ENCODE results near the gene SLC13A3.

The SLC13A3 gene

DNA sequence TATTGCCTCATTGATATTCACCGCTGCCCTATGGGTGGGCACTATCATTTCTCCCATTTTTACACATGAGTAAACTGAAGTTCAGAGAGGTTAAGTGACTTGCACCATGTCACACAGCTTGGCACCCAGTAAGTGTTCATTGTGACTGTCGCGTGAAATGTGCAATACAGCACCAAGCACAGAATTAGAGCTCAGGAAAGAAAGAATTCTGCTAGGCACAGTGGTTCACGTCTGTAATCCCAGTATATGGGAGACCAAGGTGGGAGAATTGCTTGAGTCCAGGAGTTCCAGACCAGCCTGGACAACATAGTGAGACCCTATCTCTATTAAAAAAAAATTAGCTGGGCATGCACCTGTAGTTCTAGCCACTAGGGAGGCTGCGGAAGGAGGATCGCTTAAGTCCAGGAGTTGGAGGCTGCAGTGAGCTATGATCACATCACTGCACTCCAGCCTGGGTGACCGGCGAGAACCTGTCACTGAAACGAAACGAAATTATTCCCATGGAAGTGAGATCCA is 626 bp downstream of the SLC13A3 start:
- DNase-seq, result no peak

GRCh38 chr20:46649965-46650542 is 1.2 kb downstream of the SLC13A3 start:
- no peak for DNase-seq

DNA sequence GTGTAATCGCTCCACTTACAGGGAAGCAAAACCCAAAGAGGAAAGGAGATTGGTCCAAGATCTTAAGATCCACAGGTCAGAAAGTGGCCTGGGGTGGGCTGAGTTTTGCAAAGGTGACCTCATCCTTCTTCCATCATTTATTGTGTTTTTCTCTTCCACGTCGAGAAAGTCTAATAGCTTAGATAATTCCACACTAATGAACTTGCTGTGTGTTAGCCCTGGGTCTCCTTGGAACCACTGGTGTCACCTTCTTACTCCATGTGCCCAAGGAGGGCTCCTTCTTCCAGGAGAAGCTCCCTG is 1.7 kb downstream of the SLC13A3 start:
- DNase-seq, result no peak

DNA sequence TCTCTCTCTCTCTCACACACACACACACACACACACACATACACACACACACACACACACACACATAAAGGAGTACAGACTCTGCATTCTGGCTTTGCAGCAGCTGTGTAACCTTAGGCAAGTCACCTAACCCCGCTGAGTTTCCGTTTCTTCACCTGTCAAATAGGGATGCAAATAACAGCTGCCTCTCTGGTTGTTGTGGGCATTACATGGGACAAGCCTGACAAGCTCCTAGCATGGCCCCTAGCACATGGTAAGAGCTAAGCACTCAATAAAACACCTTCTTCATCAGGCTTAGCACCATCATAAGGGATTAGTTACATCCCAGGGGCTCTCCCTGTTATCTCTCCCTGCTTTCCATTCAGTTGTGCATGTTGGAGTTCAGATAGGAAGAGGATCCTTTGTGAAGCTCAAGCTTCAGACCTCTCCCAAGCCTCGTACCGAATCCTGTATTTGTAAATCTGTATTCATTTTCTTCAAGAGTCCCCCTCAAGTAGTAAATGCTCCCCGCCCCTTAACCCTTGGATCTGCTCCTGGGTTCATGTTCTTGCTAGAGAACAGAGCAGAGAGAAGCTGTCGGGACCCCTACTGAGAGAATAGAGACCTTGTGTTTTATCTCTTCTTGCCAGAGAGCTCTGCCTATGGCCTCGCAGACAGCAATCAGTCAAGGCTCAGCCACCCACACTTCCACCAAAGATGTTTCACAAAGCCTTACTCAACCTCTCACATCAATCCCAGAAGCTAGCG is 2.2 kb downstream of the SLC13A3 start:
- DNase-seq, result no peak

DNA sequence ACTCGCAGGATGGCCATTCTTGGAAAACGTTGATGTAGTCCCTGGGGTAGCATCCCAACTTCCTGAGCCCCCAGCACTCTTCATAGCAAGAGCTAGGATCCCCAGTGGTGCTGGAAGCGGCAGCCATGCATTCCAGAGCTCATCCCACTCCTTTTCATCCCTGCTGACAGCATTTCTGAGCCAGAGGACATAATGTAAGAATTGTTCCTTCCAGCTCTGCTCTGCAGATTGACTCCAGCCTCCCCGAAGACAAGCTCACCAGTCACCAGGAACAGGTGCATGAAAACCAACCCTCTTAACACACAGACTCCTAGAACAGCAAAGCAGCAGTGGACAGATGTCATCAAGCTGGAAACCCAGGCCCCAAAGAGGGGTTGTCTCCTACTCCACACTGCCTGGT is 3.8 kb downstream of the SLC13A3 start:
- no peak for DNase-seq

DNA sequence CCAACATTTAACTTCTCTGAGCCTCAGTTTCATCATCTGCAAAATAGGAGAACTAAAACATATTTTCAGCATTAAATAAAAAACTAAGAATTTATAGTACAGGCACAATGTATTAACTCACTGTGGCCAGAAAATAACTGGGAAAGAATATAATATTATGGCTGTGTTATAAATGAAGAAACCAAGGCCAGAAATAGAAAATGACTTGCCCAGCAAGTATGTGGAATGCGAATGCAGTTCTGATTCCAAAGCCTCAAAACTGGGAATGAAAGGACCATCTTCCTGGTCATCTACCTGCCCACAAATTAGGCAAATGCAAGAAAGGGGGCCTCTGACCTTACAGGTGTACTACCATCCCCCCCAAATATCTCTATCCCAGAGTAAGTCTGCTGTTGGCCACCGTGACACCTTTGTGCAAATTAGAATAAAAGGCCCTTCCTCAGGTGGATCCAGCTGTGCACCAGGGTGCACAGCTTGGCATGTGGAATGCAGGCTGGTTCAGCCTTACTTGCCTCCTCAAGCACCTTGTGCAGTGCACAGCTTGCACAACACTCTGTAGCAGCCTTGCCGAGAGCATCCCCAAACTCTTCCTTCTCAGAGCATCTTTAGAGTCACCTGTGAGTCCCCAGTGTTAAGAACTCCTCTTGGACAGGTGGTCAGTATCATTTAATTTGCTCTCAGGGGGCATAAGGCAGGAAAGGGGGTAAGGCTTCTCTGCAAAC is 4.4 kb downstream of the SLC13A3 start:
- no peak for DNase-seq

- no peak for DNase-seq
These were observed 5.1 kb downstream of the SLC13A3 start for GRCh38 chr20:46646122-46646521.

DNA sequence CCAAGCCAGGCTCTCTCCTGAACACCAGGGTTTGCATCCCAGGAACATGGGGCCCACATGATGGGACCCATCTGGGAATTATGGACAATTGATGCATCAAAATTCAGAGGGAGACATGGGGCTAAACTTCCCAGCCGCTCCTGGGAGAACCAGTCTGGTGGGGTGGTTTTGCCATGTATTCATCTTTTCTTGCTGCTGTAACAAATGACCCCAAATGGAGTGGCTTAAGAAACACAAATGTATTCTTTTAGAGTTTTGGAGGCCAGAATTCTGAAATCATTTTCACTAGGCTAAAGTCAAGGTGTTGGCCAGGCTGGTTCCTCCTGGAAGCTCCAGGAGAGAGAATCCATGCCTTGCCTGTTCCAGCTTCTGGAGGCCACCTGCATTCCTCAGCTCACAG is 6.5 kb downstream of the SLC13A3 start:
- no peak for DNase-seq

- no peak for DNase-seq
These were observed 7.1 kb downstream of the SLC13A3 start for GRCh38 chr20:46644160-46644559.

DNA sequence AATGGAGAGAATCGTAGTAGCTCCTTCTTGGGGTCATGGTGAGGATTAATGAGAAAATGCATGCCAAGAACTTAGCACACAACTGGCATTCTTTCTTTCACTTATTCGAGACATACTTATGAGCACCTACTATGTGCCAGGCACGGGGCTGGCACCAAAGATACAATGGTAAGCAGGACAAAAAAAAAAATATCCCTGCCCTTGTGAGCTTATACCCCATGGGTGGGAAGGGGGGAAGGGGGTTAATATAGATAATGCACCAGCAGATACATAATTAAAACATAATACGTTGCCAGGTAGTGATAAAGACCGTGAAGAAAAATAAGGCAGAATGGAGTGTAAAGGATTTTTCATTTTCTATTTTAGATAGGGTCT is 8.3 kb downstream of the SLC13A3 start:
- no peak for DNase-seq

DNA sequence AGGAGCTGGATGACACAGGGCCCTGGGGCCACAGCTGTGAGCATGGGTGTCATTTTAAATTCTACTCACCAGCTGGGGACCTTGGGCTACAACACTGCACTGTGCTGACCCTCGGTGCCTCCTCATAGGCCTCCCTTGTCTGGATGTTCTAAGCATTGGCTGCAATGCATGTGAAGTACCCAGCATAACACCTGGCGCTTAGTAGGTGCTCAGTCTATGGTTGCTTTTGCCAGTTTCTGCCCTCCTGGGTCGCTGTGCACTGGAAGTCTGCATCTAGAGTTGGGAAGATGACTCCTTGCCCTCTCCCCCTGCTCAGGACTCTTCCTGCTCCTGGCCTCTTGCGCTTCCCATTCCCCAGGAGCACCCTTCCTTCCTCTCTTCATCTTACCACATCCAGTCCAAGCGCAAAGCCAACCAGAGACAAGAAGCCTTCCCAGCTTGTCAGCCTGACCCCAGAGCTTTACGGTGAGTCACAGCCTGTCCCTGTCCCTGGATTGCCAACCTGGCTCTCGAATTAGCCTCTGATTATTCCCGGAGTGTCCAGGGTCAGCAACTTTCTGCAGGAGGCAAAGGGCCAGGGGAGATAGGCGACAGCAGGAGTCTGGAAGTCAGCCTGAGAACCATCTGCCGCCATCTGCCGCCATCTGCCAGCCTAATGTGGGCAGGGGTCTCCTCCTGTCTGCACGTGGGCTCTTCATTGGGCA is 8.8 kb downstream of the SLC13A3 start:
- no peak for DNase-seq

GRCh38 chr20:46641424-46641823 is 9.8 kb downstream of the SLC13A3 start:
- no peak for DNase-seq

DNA sequence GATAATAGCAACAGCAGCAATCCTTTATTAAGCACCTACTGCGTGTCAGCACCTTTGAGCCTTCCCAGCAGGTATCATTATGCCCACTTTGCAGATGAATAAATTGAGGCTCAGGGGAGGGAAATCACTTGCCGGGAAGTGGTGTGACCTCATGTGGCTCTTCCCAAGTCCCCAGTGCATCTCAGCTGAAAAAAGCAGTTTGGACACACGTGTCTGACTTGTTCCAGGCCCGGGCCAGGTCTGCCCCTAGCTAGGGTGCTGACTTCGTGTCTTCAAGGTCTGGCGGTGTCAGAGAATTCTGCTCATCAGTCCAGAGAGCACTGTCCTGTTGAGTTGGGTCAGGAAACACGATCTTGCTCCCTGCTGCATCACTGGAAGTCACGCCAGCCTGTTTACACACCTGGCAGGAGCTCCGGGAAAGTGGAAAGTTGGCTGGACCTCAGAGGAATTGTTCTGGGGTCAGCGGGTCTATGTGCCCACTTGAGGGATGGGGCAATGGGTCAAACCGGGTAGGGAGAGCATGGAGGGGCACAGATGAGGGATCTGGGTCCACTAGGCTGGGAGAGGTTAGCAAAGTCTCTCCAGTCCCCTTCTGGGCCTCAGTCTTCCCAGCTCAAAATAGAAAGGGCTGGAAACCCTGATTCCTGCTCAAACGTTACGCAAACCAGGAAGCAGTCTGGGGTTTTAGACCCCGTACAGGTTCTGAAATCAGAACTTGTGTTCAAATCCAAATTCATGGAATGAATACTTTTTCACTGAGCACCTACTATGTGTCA is 10.5 kb downstream of the SLC13A3 start:
- DNase-seq, result no peak

DNA sequence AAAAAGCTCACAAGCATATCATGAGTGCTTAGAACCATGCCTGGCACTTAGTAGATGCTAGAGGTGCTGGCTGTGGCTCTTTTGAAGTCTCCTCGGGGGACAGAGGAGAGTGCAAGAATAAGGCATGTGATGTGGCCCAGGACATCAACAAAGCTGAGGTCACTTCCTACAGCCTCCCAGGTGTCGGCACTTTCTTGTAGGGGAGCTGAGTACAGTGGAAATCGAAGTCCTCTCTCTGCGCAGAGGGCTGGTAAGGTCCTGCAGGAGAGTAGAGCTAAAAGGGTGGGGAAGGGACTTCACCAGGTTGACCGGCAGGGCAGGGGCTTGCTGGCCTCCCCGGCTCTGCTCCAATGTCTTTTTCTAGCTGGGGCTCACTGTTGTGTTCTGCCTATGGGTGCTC is 11.2 kb downstream of the SLC13A3 start:
- DNase-seq, result no peak

DNA sequence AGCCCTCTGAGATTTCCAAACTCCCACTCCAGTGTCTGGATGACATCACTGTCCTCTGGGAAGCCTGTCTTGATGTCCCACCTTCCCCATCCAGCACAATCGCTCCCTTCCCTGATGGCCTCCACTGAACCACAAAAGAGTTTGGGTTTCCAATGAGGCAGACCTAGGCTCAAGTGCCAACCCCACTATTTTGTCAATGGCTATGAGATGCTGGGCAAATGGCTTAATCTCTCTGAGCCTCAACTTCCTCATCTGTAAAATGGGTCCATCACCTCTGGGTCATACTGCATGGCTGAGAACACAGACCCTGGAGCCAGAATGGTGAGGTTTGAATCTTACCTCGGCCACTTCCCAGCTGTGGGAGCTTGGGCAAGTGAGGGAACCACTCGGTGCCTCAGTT is 11.7 kb downstream of the SLC13A3 start:
- DNase-seq, result no peak

DNA sequence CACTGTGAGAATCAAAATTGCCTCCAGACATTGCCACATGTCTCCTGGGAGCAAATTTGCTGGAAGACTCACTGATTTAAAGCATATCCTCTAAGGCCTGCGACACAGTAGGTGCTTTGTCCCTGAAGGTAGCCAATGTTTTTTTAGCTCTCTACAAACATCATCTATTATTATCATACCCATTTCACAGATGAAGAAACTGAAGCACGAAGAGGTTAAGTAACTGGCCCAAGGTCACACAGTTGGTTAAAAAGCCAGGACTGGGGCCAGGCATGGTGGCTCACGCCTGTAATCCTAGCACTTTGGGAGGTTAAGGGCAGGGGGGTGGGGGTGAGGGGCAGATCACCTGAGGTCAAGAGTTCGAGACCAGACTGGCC is 12.4 kb downstream of the SLC13A3 start:
- no peak for DNase-seq

DNA sequence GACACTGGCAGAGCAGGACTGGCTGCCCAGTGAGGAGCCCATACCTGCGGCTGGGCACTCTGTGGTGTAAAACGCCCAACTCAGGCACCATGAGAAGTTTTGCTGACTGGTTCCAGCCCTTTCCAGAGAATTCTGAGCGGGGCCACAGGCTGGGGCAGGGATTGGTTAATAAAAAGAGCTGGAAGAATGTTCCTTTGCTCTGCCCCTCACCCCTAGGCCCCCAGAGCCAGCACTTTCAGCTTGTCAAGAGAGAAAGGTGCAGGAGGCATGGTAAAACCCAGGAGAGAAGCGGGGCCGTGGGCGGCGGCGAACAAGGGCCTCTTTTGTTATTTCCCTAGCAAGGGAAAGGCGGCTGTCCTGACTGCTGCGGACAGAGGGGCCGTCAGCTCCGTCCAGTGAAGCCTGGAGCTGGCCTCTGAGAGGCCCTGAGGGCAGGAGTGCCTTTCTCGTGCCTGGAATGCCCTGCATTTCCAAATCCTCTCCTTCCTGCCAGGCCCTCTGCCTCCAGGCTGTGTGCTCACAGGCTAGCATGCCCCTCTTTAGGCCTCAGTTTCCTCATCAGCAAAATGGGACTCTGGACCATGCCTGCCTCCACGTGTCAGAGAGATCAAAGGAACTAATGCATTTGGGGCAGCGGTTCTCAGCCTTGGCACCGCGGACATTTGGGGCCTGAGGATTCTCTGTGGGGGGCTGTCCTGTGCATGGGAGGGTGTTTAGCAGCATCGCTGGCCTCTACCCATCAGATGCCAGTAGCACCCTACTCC is 12.9 kb downstream of the SLC13A3 start:
- DNase-seq, result no peak

DNA sequence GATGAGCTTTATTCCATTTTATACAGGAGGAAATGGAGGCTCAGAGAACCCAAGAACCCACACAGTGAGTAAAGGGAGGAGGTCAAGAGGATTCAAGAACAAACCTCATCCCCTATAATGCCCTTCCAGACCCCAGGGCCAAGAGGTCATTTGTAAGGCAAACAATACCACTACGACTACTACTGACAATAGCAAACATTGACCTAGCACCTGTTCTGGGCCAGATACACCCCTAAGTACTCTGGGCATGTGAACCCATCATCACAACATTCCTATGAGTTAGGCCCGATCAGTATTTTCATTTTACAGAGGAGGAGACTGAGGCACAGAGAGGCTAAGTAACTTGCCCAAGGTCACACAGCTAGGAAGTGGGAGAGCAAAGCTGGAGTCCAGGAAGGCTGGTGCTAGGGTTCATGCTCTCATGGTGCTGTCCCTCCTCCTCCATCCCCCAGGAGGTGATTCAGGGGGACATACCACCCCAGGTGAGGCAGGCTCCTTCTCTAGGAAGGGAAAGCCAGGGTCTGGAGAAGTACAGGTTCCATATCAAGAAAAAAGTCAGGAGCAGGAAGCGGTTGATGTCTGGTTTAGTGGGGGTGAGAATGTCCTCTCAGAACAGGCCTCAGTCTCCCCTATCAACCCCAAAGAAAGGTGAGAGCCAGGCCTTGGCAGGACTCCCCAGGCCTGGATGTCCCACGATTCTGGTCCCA is 13.7 kb downstream of the SLC13A3 start:
- no peak for DNase-seq

DNA sequence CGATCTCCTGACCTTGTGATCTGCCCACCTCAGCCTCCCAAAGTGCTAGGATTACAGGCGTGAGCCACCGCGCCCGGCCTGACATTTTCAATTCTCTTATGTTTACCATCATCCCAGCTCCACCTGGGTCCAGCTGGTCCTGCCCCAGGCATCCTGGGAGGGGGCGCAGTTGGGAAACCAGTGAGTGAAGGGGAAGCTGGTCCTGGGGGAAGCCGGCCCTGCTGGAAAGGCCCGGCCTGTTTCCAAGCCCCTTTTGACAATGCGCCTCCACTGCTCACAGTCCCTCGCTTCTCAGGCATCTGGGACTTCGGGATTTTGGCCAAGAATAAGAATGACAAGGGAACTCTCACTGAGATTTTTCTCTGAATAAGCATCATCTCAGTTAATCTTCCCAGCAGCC is 14.2 kb downstream of the SLC13A3 start:
- DNase-seq, result no peak

- no peak for DNase-seq
These were observed 14.7 kb downstream of the SLC13A3 start for GRCh38 chr20:46636514-46636913.

DNA sequence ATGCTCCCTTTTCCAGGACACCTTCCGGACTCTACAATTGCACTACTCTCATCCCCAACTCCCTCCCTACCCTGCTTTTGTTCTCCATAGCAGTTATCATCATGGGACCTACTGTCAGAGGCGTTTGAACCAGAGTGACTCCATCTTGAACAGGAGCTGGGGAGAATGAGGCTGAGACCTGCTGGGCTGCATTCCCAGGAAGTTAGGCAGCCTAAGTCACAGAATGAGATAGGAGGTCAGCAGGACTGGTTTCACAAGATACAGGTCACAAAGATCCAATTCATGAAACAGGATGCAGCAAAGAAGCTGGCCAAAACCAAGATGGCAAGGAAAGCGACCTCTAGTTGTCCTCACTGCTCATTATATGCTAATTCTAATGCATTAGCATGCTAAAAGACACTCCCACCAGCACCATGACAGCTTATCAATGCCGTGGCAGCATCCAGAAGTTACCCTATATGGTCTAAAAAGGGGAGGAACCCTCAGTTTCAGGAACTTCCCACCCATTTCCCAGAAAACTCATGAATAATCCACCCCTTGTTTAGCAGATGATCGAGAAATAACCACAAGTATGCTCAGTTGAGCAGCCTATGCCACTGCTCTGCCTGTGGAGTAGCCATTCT is 15.6 kb downstream of the SLC13A3 start:
- no peak for DNase-seq

Data from DMS 273 treated with DMSO at 0.1 percent for 48 hours (cell line).